Kidney epithelial cell (primary cell): ENCODE measurements around the gene GDPD1. TPM values are rescaled to one million over a fixed set of nuclear protein-coding genes. Genes with fewer than 3 reads are reported as not detected.
A peak's percentile ranks its signal among the peaks of the same experiment; 100 is the strongest.
"Not testable (repeated sequence)": the region's sequence is repeated elsewhere in the genome, so short reads cannot be mapped to it uniquely, and the experiment has no call there.

Source experiments
- DNase-seq: peaks from one replicate; pipeline ENCODE4 v3.0.0-alpha.2; 2010; ENCODE audit warnings: low read depth
- H3K27me3 ChIP-seq: 2 replicates; pipeline ENCODE4 v1.6.0; 2011; ENCODE audit warnings: low read length; ENCODE audit not compliant: control insufficient read depth, insufficient read depth
- H3K36me3 ChIP-seq: 2 replicates; pipeline ENCODE4 v1.5.1; 2011; ENCODE audit warnings: low read length; ENCODE audit not compliant: control insufficient read depth, insufficient read depth
- H3K4me3 ChIP-seq: 2 replicates; pipeline ENCODE4 v1.5.1; 2011; ENCODE audit warnings: low read depth, mild to moderate bottlenecking, control low read depth, low read length
- total RNA-seq: library from RNA; depleted of rRNA; stranded (reverse); fragments of >200 nt; gene quantifications from 2 replicates; pipeline ENCODE4 v1.2.3, GENCODE V29; 2015
- TF ChIP-seq, protein P1 (sequence below): IDR thresholded peaks from 2 replicates; pipeline ENCODE4 v1.5.1; 2011; ENCODE audit warnings: mild to moderate bottlenecking, moderate library complexity, low read length, control low read depth, inconsistent platforms; ENCODE audit not compliant: insufficient read depth, poor library complexity, severe bottlenecking

The GDPD1 gene
- total RNA-seq, 1 donor from 2014 or later, result 1.7 TPM

DNA sequence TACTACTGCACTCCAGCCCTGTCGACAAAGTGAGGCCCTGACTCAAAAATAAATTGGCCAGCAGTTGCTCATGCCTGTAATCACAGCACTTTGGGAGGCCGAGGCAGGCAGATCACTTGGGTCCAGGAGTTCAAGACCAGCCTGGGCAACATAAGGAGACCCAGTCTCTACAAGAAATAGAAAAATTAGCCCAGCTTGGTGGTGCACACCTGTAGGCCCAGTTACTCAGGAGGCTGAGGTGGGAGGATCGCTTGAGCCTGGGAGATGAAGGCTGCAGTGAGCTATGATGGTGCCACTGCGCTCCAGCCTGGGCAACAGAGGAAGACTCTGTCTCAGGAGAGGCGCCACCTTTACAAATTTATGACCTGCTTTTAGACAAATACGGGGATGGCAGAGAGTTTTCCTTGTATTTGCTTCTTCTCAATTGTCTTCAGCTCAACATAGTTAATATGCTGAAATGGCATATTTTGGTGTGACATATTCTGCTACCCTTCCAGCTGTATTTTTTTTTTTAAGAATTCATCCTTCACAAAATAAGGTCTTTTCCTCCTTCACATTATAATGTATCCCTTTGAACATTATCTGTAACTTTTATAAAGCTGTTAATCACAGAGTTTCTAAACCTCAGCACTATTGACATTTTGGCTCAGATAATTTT, 90.1 kb downstream of the GDPD1 start:
- TF ChIP-seq, protein P1, sequence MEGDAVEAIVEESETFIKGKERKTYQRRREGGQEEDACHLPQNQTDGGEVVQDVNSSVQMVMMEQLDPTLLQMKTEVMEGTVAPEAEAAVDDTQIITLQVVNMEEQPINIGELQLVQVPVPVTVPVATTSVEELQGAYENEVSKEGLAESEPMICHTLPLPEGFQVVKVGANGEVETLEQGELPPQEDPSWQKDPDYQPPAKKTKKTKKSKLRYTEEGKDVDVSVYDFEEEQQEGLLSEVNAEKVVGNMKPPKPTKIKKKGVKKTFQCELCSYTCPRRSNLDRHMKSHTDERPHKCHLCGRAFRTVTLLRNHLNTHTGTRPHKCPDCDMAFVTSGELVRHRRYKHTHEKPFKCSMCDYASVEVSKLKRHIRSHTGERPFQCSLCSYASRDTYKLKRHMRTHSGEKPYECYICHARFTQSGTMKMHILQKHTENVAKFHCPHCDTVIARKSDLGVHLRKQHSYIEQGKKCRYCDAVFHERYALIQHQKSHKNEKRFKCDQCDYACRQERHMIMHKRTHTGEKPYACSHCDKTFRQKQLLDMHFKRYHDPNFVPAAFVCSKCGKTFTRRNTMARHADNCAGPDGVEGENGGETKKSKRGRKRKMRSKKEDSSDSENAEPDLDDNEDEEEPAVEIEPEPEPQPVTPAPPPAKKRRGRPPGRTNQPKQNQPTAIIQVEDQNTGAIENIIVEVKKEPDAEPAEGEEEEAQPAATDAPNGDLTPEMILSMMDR, result no peak
- Histone ChIP-seq H3K27me3 (no peaks in the 10 kb centered on the region), H3K36me3 (no peaks in the 10 kb centered on the region), H3K4me3 (no peak overlapping the region)
- no peak for DNase-seq

DNA sequence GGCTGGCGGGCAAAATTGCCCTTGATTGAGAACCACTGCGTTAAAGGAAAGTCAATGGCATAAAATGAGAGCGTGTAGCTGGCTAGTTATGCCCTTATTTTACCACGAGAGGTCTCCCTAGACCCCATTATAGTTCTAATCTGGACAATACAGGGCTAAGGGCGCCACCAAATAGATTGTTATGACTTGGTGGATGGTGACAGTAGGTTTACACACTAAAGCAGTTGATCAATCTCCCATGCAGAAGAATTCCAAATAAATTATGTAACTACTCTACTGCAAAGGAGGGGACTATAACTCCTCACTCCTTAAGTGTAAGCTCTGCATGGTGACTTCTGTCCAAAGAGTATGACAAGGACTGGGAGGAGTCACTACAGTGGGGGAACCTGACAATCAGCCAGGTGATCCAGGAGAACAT, 90.7 kb downstream of the GDPD1 start:
- H3K27me3 ChIP-seq, result no peaks in the 10 kb centered on the region
- TF ChIP-seq, protein P1, result peak; percentile 67
- H3K36me3 ChIP-seq, result no peaks in the 10 kb centered on the region
- DNase-seq, result no peak
- no peak overlapping the region for H3K4me3 ChIP-seq

DNA sequence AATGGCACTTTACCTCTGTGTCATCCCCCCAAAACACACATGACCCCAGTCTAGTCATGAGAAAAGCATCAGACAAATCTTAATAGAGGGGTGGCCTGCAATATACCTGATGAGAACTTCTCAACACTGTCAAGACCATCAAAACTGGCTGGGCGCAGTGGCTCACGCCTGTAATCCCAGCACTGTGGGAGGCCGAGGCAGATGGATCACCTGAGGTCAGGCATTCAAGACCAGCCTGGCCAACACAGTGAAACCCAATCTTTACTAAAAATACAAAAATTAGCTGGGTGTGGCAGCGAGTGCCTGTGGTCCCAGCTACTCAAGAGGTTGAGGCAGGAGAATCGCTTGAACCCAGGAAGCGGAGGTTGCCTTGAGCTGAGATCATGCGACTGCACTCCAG, 91.2 kb downstream of the GDPD1 start:
- H3K4me3 ChIP-seq, H3K36me3 ChIP-seq, H3K27me3 ChIP-seq, DNase-seq: not testable (repeated sequence)

DNA sequence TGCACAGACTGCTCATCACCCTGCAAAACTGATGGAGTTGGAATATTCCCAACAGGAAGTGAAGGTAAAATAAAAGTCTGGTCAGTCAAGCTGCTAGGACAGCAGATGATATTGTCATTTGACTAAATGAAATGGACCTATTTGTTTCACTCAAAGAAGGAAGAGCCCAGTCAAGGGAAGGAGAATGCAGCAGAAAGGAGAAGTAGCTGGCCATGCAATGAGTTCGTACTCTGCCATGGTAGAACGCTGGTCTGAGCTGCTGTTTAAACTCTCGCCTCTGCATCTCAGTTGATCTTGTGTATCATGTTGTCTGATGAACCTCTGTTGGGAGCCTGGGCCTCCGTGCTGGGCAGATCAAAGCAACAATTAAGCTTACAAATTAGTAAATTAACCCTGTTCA, 95.6 kb downstream of the GDPD1 start:
- Histone ChIP-seq H3K4me3 (no peak overlapping the region), H3K27me3 (no peaks in the 10 kb centered on the region), H3K36me3 (no peaks in the 10 kb centered on the region)
- no peak for DNase-seq
- TF ChIP-seq, protein P1, result no peak

Other genes with a start within 250 kb of the GDPD1 start
- gene TRIM37, start 113.6 kb upstream of the GDPD1 start, total RNA-seq, result 27.0 and 30.2 TPM in 2 replicates
- gene SKA2, start 65.3 kb upstream of the GDPD1 start, total RNA-seq, result 25.7 and 42.8 TPM in 2 replicates
- 7.4 and 8.1 TPM in 2 replicates for gene PRR11, start 64.8 kb upstream of the GDPD1 start, total RNA-seq
- 19.6 and 24.0 TPM in 2 replicates for gene SMG8, start 10.5 kb upstream of the GDPD1 start, total RNA-seq
- 9.4 and 16.8 TPM in 2 replicates for gene YPEL2, start 111.1 kb downstream of the GDPD1 start, total RNA-seq